Measurements from ENCODE around the gene BGLAP. TPM values are rescaled to one million over a fixed set of nuclear protein-coding genes. Genes with fewer than 3 reads are reported as not detected.

The BGLAP gene
- total and polyA plus RNA-seq, 8 donors, result 1.5 to 1.9 TPM; not detected in 6

- peak overlapping the region in 2 of 5 donors; percentile 5 to 15 for H3K27ac ChIP-seq
- no peaks in the 10 kb centered on the region for H3K9me3 ChIP-seq
- 73 to 81% (median 76%) methylated on average over 2 of the region's 2 CpGs for WGBS, 5 donors
- H3K36me3 ChIP-seq, result peaks cover 32 to 79% (median 75%) of the 10 kb centered on the region in 4 donors
- no peaks in the 10 kb centered on the region for H3K27me3 ChIP-seq
- H3K4me1 ChIP-seq, result peaks cover 0 to 25% (median 10%) of the 10 kb centered on the region in 4 donors
- no peak overlapping the region for H3K4me3 ChIP-seq
- DNase-seq, result no peak
- TF ChIP-seq POLR2A (IDR thresholded peaks at IDR 0.05) (no peak), POLR2AphosphoS5 (IDR thresholded peaks at IDR 0.05) (no peak), EP300 (IDR thresholded peaks at IDR 0.05) (no peak), CTCF (IDR thresholded peaks at IDR 0.05) (no peak)
- intact Hi-C loops (cut with DNase I; ENCODE audit: low total_unique reads), result loop anchor here (5.0 kb wide), 2 partner anchors 84 to 134 kb away; no protein-coding TSS in a partner anchor
These were observed 15.9 kb upstream of the BGLAP start for GRCh38 chr1:156226116-156226538.

- no peaks in the 10 kb centered on the region for H3K9me3 ChIP-seq
- H3K27me3 ChIP-seq, result no peaks in the 10 kb centered on the region
- 83 to 92% (median 88%) methylated on average over 4 of the region's 4 CpGs for WGBS, 5 donors
- peaks cover 0 to 25% (median 10%) of the 10 kb centered on the region in 4 donors for H3K4me1 ChIP-seq
- DNase-seq, result no peak
- TF ChIP-seq EP300 (IDR thresholded peaks at IDR 0.05) (no peak), POLR2AphosphoS5 (IDR thresholded peaks at IDR 0.05) (no peak), CTCF (IDR thresholded peaks at IDR 0.05) (no peak), POLR2A (IDR thresholded peaks at IDR 0.05) (no peak)
- peaks cover 27 to 72% (median 72%) of the 10 kb centered on the region in 4 donors for H3K36me3 ChIP-seq
- H3K4me3 ChIP-seq, result no peak overlapping the region
- intact Hi-C loops (cut with DNase I; ENCODE audit: low total_unique reads), result loop anchor here (5.0 kb wide), 2 partner anchors 84 to 134 kb away; no protein-coding TSS in a partner anchor
- peak overlapping the region in 1 of 5 donors; percentile 5 for H3K27ac ChIP-seq
These were observed 15.2 kb upstream of the BGLAP start for GRCh38 chr1:156226782-156227181.

GRCh38 chr1:156228501-156228900 lies 13.5 kb upstream of the BGLAP start:
- no peak overlapping the region for H3K27ac ChIP-seq
- peaks cover 11 to 69% (median 69%) of the 10 kb centered on the region in 4 donors for H3K36me3 ChIP-seq
- no peaks in the 10 kb centered on the region for H3K27me3 ChIP-seq
- DNase-seq, result no peak
- no peak for TF ChIP-seq POLR2A (IDR thresholded peaks at IDR 0.05)
- no peak for TF ChIP-seq EP300 (IDR thresholded peaks at IDR 0.05)
- TF ChIP-seq CTCF (IDR thresholded peaks at IDR 0.05), result no peak
- TF ChIP-seq POLR2AphosphoS5 (IDR thresholded peaks at IDR 0.05), result no peak
- WGBS, 5 donors, result 70 to 84% (median 79%) methylated on average over 7 of the region's 7 CpGs
- H3K4me1 ChIP-seq, result peaks cover 0 to 25% (median 10%) of the 10 kb centered on the region in 4 donors
- no peak overlapping the region for H3K4me3 ChIP-seq
- no peaks in the 10 kb centered on the region for H3K9me3 ChIP-seq
- intact Hi-C loops (cut with DNase I; ENCODE audit: low total_unique reads), result loop anchor here (5.0 kb wide), 2 partner anchors 86 to 136 kb away; no protein-coding TSS in a partner anchor

GRCh38 chr1:156229809-156230472 lies 12.0 kb upstream of the BGLAP start:
- Histone ChIP-seq H3K9me3 (no peaks in the 10 kb centered on the region), H3K36me3 (peaks cover 22 to 74% (median 71%) of the 10 kb centered on the region in 4 donors), H3K4me3 (no peak overlapping the region), H3K27ac (no peak overlapping the region), H3K4me1 (peaks cover 0 to 21% (median 7%) of the 10 kb centered on the region in 4 donors), H3K27me3 (no peaks in the 10 kb centered on the region)
- intact Hi-C loops (cut with DNase I; ENCODE audit: low total_unique reads), result loop anchor here (5.0 kb wide), 2 partner anchors 88 to 138 kb away; no protein-coding TSS in a partner anchor
- TF ChIP-seq EP300 (IDR thresholded peaks at IDR 0.05) (no peak), CTCF (IDR thresholded peaks at IDR 0.05) (no peak), POLR2A (IDR thresholded peaks at IDR 0.05) (no peak), POLR2AphosphoS5 (IDR thresholded peaks at IDR 0.05) (no peak)
- DNase-seq, result no peak
- WGBS, 5 donors, result 75 to 91% (median 87%) methylated on average over 11 of the region's 11 CpGs

All from stomach (tissue), 9 donors.